Panc1 (cell line): ENCODE results near the gene OSBPL8. TPM values are rescaled to one million over a fixed set of nuclear protein-coding genes. Genes with fewer than 3 reads are reported as not detected.

Source experiments
- ATAC-seq: fragments of 200-7000 bp; cut with Tn5 transposase; 2 replicates; pipeline ENCODE4 v1.9.1; 2020; ENCODE audit warnings: mild to moderate bottlenecking, moderate library complexity
- BruUV-seq: library from RNA; stranded (reverse); fragments of 400-500 nt; replicated peaks from 2 replicates; lab custom pipeline; 2021; lab: Mats Ljungman, UMichigan
- CTCF ChIA-PET: fragments of 300-600 bp; sonication (Branson Sonifier 250); formaldehyde crosslinking; loops from one replicate; lab custom pipeline; 2022; ENCODE audit warnings: antibody characterized with exemption; lab: Charles Lee
- POLR2A ChIA-PET: fragments of 300-600 bp; sonication (Branson Sonifier 250); formaldehyde crosslinking; loops from one replicate; lab custom pipeline; 2022; ENCODE audit warnings: antibody characterized with exemption; lab: Charles Lee
- DNase-seq: peaks from one replicate; pipeline ENCODE4 v3.0.0-alpha.2; 2010; ENCODE audit warnings: low read depth, low spot score
- H3K27ac ChIP-seq: 2 replicates; pipeline ENCODE4 v1.5.1; 2011; ENCODE audit warnings: mild to moderate bottlenecking, low read length, inconsistent platforms
- H3K27me3 ChIP-seq: fragments of 200-500 bp; sonication (Bioruptor generic); 2 replicates; pipeline ENCODE4 v1.6.0; 2014; ENCODE audit warnings: low read length, inconsistent platforms; ENCODE audit not compliant: control insufficient read depth, insufficient read depth
- H3K36me3 ChIP-seq: fragments of 200-500 bp; sonication (Bioruptor generic); 2 replicates; pipeline ENCODE4 v1.5.1; 2014; ENCODE audit warnings: inconsistent platforms, mild to moderate bottlenecking, low read length, moderate library complexity; ENCODE audit not compliant: control insufficient read depth, insufficient read depth
- H3K4me1 ChIP-seq: 2 replicates; pipeline ENCODE4 v1.5.1; 2011; ENCODE audit warnings: inconsistent platforms, mild to moderate bottlenecking, low read length, moderate library complexity; ENCODE audit not compliant: control insufficient read depth, insufficient read depth
- H3K4me3 ChIP-seq, 2 experiments: 2 replicates each; pipeline ENCODE4 v1.5.1; 2011 to 2012; ENCODE audit warnings: low read depth in 2 of 2, low read length in 2 of 2, mild to moderate bottlenecking in 2 of 2, inconsistent platforms in 1 of 2, moderate library complexity in 1 of 2
- H3K9me3 ChIP-seq: fragments of 200-500 bp; sonication (Bioruptor generic); 2 replicates; pipeline ENCODE4 v1.5.1; 2014; ENCODE audit warnings: low read depth, mild to moderate bottlenecking, inconsistent platforms, low read length, moderate library complexity; ENCODE audit not compliant: control insufficient read depth, insufficient read depth
- POLR2AphosphoS5 ChIP-seq: IDR thresholded peaks from 2 replicates; pipeline ENCODE4 v1.6.1; 2012; ENCODE audit warnings: mild to moderate bottlenecking, low read depth, low read length, moderate library complexity
- SIN3A ChIP-seq: IDR thresholded peaks from 2 replicates; pipeline ENCODE4 v1.6.1; 2012; ENCODE audit warnings: low read depth, mild to moderate bottlenecking, low read length, moderate library complexity, borderline replicate concordance; ENCODE audit not compliant: insufficient read depth
- TCF7L2 ChIP-seq: IDR thresholded peaks from 2 replicates; pipeline ENCODE4 v1.6.1; 2011; ENCODE audit warnings: mild to moderate bottlenecking, low read depth, low read length, inconsistent platforms
- in situ Hi-C: cut with HindIII; loops from 2 replicates; pipeline ENCODE4 v1.10.0; 2016; ENCODE audit warnings: low sequenced_read_pairs, low pct_unique_long_range_greater_than_20kb
- intact Hi-C: fragments of 100-400 bp; cut with micrococcal nuclease; formaldehyde crosslinking; loops from one replicate; pipeline ENCODE4 v1.10.0; 2022; ENCODE audit not compliant: unreplicated experiment
- total RNA-seq: library from RNA; stranded (reverse); gene quantifications from one replicate; pipeline ENCODE4 v1.2.1, GENCODE V29; 2021; ENCODE audit not compliant: unreplicated experiment
- TF ChIP-seq, protein P1 (sequence below): fragments of 450-650 bp; IDR thresholded peaks from 2 replicates; pipeline ENCODE4 v1.5.1; 2017; ENCODE audit warnings: mild to moderate bottlenecking
- TF ChIP-seq, protein P2 (sequence below), 2 experiments: IDR thresholded peaks; 2 replicates each; pipeline ENCODE4 v1.6.1; 2011 to 2012; ENCODE audit warnings: low read depth in 2 of 2, control low read depth in 1 of 2, low read length in 1 of 2, mild to moderate bottlenecking in 1 of 2, moderate library complexity in 1 of 2; ENCODE audit not compliant: insufficient read depth in 1 of 2

The OSBPL8 gene
- total RNA-seq, 1 experiment from 2014 or later = 76.9 TPM

DNA sequence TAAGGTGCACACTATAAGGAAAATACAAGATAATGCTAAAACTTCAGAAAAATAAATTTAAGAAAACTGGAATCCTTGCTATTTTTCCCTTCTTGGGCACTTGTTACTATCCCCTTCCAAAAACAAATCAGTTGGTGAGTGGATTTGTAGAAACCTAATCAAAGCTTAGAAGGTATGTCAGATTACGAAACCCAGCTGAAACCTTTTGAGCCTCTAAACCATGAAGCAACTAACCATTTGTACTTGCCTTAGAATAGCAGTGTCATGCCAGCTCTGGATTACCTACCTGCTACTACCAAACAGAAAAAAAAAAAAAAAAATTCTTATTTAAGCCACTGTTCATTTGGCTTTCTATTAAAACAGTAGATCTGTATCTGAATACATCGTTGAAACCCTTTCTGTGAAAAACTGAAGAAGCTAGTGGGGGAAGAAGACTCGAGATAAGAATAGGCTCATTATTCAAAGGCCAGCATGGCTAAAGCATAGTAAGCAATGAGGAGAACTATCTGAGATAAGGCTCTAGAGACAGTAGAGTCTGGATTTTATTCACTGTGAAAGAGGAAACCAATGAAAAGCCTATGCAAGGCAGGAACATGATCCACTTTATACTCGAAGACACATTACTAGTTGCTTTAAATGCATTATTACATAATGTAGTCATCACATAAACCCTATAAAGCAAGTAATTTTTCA, 30.2 kb downstream of the OSBPL8 start:
- Histone ChIP-seq H3K4me3 (no peak overlapping the region), H3K27ac (no peak overlapping the region), H3K36me3 (no peaks in the 10 kb centered on the region), H3K4me1 (peaks cover 2% of the 10 kb centered on the region; the same call in 1 of the 2 replicates), H3K9me3 (no peaks in the 10 kb centered on the region), H3K27me3 (no peaks in the 10 kb centered on the region)
- in situ Hi-C loops (no loop called here), intact Hi-C loops (no loop called here)
- BruUV-seq = no TSS peak
- DNase-seq (no peak), ATAC-seq (no peak)
- CTCF ChIA-PET = no interaction called here
- TF ChIP-seq SIN3A (no peak), POLR2AphosphoS5 (no peak), TCF7L2 (no peak)
- TF ChIP-seq, protein P1, sequence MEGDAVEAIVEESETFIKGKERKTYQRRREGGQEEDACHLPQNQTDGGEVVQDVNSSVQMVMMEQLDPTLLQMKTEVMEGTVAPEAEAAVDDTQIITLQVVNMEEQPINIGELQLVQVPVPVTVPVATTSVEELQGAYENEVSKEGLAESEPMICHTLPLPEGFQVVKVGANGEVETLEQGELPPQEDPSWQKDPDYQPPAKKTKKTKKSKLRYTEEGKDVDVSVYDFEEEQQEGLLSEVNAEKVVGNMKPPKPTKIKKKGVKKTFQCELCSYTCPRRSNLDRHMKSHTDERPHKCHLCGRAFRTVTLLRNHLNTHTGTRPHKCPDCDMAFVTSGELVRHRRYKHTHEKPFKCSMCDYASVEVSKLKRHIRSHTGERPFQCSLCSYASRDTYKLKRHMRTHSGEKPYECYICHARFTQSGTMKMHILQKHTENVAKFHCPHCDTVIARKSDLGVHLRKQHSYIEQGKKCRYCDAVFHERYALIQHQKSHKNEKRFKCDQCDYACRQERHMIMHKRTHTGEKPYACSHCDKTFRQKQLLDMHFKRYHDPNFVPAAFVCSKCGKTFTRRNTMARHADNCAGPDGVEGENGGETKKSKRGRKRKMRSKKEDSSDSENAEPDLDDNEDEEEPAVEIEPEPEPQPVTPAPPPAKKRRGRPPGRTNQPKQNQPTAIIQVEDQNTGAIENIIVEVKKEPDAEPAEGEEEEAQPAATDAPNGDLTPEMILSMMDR = no peak
- TF ChIP-seq, protein P2, sequence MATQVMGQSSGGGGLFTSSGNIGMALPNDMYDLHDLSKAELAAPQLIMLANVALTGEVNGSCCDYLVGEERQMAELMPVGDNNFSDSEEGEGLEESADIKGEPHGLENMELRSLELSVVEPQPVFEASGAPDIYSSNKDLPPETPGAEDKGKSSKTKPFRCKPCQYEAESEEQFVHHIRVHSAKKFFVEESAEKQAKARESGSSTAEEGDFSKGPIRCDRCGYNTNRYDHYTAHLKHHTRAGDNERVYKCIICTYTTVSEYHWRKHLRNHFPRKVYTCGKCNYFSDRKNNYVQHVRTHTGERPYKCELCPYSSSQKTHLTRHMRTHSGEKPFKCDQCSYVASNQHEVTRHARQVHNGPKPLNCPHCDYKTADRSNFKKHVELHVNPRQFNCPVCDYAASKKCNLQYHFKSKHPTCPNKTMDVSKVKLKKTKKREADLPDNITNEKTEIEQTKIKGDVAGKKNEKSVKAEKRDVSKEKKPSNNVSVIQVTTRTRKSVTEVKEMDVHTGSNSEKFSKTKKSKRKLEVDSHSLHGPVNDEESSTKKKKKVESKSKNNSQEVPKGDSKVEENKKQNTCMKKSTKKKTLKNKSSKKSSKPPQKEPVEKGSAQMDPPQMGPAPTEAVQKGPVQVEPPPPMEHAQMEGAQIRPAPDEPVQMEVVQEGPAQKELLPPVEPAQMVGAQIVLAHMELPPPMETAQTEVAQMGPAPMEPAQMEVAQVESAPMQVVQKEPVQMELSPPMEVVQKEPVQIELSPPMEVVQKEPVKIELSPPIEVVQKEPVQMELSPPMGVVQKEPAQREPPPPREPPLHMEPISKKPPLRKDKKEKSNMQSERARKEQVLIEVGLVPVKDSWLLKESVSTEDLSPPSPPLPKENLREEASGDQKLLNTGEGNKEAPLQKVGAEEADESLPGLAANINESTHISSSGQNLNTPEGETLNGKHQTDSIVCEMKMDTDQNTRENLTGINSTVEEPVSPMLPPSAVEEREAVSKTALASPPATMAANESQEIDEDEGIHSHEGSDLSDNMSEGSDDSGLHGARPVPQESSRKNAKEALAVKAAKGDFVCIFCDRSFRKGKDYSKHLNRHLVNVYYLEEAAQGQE (IDR thresholded peaks at IDR 0.05; ENCODE audit: insufficient read depth in 1 of 2, low read depth in 2 of 2, low read length in 1 of 2) = no peak
- POLR2A ChIA-PET = interaction anchor here (0.6 kb wide), 1 partner anchor 145 kb away, joined by 4 read pairs; no protein-coding TSS in a partner anchor

DNA sequence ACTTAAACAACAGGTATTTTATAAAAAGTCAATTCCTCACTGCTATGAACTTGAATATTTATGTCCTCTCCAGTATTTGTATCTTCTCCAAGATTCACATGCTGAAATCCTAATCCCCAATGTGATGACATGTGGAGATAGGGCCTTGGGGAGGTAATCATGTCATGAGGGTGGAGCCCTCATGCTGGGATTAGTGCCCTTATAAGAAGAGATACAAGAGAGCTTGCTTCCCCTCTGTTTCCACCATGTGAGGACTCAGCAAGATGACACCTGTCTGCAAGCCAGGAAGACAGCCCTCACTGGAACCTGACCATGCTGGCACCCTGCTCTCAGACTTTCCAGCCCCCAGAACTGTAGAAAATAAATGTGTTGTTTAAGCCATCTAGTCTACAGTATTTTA, 36.2 kb downstream of the OSBPL8 start:
- ATAC-seq (no peak), DNase-seq (no peak)
- ChIA-PET POLR2A (interaction anchor here (0.7 kb wide), 1 partner anchor 28 kb away, joined by 3 read pairs; no protein-coding TSS in a partner anchor), CTCF (no interaction called here)
- Histone ChIP-seq H3K27me3 (no peaks in the 10 kb centered on the region), H3K4me3 (no peak overlapping the region), H3K36me3 (no peaks in the 10 kb centered on the region), H3K9me3 (peaks cover 3% of the 10 kb centered on the region; the same call in 1 of the 2 replicates), H3K27ac (no peak overlapping the region), H3K4me1 (no peaks in the 10 kb centered on the region)
- intact Hi-C loops = no loop called here
- BruUV-seq = no TSS peak
- in situ Hi-C loops = no loop called here
- TF ChIP-seq, protein P2 (IDR thresholded peaks at IDR 0.05; ENCODE audit: insufficient read depth in 1 of 2, low read depth in 2 of 2, low read length in 1 of 2) = no peak
- TF ChIP-seq SIN3A = no peak
- TF ChIP-seq TCF7L2 = no peak
- no peak for TF ChIP-seq POLR2AphosphoS5
- TF ChIP-seq, protein P1 = no peak
